ENCODE results near the gene ZNF555.

DNA sequence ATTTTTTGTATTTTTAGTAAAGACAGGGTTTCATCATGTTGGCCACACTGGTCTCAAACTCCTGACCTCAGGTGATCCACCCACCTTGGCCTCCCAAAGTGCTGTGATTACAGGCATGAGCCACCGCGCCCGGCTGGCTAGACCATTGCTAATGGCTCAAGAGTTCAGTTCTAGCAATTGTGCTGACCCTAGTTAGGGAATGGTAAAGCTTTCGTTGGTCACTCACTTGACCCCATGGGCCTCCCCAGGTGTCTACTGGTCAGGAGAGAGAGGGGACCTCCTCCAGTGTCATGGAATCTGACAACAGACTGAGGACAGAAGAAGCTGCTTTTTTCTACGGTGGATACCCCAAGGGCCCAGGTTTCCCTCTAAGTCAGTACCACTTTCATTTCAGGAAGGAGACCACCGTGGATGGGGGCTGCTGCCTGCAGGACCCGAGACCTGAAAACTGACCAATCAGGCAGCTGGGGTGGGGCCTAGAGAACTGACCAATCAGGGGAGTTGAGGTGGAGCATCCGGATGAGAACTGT is 25.3 kb downstream of the ZNF555 start:
- TF ChIP-seq, protein P1, sequence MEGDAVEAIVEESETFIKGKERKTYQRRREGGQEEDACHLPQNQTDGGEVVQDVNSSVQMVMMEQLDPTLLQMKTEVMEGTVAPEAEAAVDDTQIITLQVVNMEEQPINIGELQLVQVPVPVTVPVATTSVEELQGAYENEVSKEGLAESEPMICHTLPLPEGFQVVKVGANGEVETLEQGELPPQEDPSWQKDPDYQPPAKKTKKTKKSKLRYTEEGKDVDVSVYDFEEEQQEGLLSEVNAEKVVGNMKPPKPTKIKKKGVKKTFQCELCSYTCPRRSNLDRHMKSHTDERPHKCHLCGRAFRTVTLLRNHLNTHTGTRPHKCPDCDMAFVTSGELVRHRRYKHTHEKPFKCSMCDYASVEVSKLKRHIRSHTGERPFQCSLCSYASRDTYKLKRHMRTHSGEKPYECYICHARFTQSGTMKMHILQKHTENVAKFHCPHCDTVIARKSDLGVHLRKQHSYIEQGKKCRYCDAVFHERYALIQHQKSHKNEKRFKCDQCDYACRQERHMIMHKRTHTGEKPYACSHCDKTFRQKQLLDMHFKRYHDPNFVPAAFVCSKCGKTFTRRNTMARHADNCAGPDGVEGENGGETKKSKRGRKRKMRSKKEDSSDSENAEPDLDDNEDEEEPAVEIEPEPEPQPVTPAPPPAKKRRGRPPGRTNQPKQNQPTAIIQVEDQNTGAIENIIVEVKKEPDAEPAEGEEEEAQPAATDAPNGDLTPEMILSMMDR (IDR thresholded peaks at IDR 0.05), result no peak
- TF ChIP-seq POLR2A (IDR thresholded peaks at IDR 0.05), result no peak

Data from uterus (tissue), 2 donors.